Lower leg skin (tissue), 3 donors: ENCODE results near the gene SCP2.

ENCODE experiments used
- POLR2A ChIP-seq, 2 donors: fragments of 450-650 bp; IDR thresholded peaks; one replicate each; pipeline ENCODE4 v1.6.1; 2016 to 2017; ENCODE audit warnings: antibody characterized with exemption in 2 of 2, mild to moderate bottlenecking in 1 of 2, moderate library complexity in 1 of 2
- TF ChIP-seq, protein P1 (sequence below), 3 donors: fragments of 450-650 bp; IDR thresholded peaks; one replicate each; pipeline ENCODE4 v1.5.1; 2016; ENCODE audit warnings: antibody characterized with exemption in 3 of 3, mild to moderate bottlenecking in 3 of 3, moderate library complexity in 2 of 3

DNA sequence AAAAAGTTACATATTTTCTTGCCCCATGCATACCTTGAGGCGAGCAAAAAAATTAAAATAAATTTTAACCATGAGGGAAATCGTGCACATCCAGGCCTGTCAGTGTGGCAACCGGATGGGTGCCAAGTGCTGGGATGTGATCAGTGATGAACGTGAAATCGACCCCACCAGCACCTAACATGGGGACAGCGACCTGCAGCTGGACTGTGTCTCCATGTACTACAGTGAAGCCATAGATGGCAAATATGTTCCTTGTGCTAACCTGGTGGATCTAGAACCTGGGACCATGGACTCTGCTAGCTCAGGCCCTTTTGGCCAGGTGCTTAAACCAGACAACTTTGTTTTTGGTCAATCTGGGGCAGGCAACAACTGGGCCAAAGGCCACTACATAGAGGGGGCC, 67.6 kb downstream of the SCP2 start:
- TF ChIP-seq, protein P1, sequence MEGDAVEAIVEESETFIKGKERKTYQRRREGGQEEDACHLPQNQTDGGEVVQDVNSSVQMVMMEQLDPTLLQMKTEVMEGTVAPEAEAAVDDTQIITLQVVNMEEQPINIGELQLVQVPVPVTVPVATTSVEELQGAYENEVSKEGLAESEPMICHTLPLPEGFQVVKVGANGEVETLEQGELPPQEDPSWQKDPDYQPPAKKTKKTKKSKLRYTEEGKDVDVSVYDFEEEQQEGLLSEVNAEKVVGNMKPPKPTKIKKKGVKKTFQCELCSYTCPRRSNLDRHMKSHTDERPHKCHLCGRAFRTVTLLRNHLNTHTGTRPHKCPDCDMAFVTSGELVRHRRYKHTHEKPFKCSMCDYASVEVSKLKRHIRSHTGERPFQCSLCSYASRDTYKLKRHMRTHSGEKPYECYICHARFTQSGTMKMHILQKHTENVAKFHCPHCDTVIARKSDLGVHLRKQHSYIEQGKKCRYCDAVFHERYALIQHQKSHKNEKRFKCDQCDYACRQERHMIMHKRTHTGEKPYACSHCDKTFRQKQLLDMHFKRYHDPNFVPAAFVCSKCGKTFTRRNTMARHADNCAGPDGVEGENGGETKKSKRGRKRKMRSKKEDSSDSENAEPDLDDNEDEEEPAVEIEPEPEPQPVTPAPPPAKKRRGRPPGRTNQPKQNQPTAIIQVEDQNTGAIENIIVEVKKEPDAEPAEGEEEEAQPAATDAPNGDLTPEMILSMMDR (IDR thresholded peaks at IDR 0.05) = no peak
- TF ChIP-seq POLR2A (IDR thresholded peaks at IDR 0.05) = no peak
